Measurements from ENCODE around the gene PORCN.
"Not testable (repeated sequence)": the region's sequence is repeated elsewhere in the genome, so short reads cannot be mapped to it uniquely, and the experiment has no call there.

PORCN gene

GRCh38 chrX:48540480-48540879, 31.7 kb downstream of the PORCN start:
- no peak for DNase-seq (ENCODE audit: low spot score)

GRCh38 chrX:48541140-48541814, 32.5 kb downstream of the PORCN start:
- no peak for DNase-seq (ENCODE audit: low spot score)

- DNase-seq (ENCODE audit: low spot score), result no peak
These were observed 40.1 kb downstream of the PORCN start for GRCh38 chrX:48548871-48549270.

GRCh38 chrX:48555731-48556325, 47.0 kb downstream of the PORCN start:
- not testable (repeated sequence) for DNase-seq (ENCODE audit: low spot score)

- peak; percentile 77 for DNase-seq (ENCODE audit: low spot score)
These were observed 49.5 kb downstream of the PORCN start for GRCh38 chrX:48558271-48558670.

GRCh38 chrX:48559636-48560035, 50.8 kb downstream of the PORCN start:
- DNase-seq (ENCODE audit: low spot score), result no peak

GRCh38 chrX:48560056-48560455, 51.3 kb downstream of the PORCN start:
- no peak for DNase-seq (ENCODE audit: low spot score)

- no peak for DNase-seq (ENCODE audit: low spot score)
These were observed 51.9 kb downstream of the PORCN start for GRCh38 chrX:48560681-48561080.

- peak; percentile 24 for DNase-seq (ENCODE audit: low spot score)
These were observed 61.2 kb downstream of the PORCN start for GRCh38 chrX:48569958-48570357.

Measured in AG08395 (cell line).